GM12865 (cell line): ENCODE results near the gene GRIP2.
"Not testable (repeated sequence)": the region's sequence is repeated elsewhere in the genome, so short reads cannot be mapped to it uniquely, and the experiment has no call there.

Experiments used
- DNase-seq: peaks from one replicate; pipeline ENCODE4 v3.0.0; 2010; ENCODE audit warnings: low read depth
- H3K4me3 ChIP-seq: 2 replicates; pipeline ENCODE4 v1.5.1; 2011; ENCODE audit warnings: mild to moderate bottlenecking, low read depth, low read length, control low read depth
- TF ChIP-seq, protein P1 (sequence below): IDR thresholded peaks from 2 replicates; pipeline ENCODE4 v1.5.1; 2011; ENCODE audit warnings: low read length, control low read depth, low read depth, inconsistent platforms; ENCODE audit not compliant: insufficient read depth; ENCODE audit errors: missing control alignments

The GRIP2 gene

DNA sequence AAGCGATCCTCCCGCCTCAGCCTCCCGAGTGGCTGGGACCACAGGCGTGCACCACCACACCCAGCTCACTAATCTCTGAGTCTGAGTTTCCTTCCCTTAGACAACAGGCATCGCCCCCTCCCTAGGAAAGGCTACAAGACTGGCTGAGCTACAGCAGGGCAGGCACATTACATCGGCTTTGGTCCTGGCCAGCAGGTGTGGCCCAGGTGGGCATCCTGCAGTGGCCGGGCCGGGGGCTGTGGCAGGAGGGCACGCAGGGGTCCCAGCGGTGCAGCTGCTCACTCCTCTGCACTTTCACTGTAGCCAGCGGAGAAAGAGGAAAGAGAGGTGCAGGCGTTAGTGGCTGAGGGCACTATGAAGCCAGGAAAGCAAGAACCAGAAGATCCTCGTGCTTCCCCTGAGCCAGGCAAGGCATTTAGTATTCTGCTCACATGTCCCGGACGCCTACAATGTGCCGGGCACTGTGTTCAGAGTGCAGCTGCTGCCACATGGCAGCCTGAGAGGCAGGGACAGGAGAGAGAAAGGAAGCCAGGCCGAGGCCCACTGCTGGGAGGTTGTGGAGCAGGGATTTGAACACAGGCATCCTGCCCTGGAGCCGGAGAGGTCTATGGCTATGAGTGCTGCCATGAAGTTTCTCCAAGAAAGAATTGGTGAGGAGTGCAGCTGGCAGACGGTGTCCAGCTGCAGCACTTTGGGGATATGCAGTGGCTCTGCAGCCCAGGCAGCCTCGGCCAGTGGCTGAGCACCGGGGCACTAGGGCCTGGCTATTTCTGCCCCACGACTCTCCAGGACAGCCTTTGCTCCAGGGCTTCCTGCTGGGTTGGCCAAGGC lies 22.3 kb downstream of the GRIP2 start:
- H3K4me3 ChIP-seq = no peak overlapping the region
- no peak for DNase-seq
- TF ChIP-seq, protein P1, sequence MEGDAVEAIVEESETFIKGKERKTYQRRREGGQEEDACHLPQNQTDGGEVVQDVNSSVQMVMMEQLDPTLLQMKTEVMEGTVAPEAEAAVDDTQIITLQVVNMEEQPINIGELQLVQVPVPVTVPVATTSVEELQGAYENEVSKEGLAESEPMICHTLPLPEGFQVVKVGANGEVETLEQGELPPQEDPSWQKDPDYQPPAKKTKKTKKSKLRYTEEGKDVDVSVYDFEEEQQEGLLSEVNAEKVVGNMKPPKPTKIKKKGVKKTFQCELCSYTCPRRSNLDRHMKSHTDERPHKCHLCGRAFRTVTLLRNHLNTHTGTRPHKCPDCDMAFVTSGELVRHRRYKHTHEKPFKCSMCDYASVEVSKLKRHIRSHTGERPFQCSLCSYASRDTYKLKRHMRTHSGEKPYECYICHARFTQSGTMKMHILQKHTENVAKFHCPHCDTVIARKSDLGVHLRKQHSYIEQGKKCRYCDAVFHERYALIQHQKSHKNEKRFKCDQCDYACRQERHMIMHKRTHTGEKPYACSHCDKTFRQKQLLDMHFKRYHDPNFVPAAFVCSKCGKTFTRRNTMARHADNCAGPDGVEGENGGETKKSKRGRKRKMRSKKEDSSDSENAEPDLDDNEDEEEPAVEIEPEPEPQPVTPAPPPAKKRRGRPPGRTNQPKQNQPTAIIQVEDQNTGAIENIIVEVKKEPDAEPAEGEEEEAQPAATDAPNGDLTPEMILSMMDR = no peak

DNA sequence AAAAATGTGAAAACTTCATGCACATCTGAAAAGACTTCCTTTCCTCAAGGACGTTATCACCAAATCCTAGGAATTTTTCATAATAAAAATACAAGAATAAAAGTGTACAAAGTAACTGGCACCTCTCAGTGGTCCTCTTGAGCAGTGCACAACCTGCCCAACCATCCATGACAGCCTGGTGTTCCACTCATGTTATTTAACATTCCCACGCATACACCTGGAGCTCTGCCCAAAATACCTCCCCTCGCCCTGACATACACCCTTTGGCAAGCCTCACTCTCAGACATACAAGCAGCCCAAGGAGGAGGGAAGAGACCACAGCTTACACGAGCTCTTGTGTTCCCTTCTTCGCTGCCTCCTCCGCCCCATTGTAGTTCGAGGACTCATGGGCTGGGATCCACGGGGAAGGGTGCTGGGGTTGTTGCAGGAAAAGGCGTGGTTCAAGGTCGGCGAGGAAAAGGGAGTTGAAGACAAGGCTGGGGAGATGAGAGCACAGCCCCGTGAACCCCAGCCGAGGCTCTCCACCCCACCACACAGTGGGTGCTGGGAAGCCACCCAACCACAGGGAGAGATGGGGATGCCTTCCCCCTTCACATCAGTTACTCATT lies 23.3 kb downstream of the GRIP2 start:
- H3K4me3 ChIP-seq = no peak overlapping the region
- DNase-seq = no peak
- TF ChIP-seq, protein P1 = no peak

DNA sequence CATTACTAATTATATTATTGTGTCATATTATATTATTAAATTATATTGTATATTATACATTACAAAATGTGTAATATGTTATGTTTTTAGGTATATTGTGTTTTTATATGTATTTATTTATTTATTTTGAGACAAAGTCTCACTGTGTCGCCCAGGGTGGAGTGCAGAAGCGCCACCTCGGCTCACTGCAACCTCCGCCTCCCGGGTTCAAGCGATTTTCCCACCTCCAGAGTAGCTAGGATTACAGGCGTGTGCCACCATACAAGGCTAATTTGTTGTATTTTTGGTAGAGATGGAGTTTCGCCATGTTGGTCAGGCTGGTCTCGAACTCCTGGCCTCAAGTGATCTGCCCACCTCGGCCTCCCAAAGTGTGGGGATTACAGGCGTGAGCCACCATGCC lies 24.6 kb downstream of the GRIP2 start:
- not testable (repeated sequence) for H3K4me3 ChIP-seq

DNA sequence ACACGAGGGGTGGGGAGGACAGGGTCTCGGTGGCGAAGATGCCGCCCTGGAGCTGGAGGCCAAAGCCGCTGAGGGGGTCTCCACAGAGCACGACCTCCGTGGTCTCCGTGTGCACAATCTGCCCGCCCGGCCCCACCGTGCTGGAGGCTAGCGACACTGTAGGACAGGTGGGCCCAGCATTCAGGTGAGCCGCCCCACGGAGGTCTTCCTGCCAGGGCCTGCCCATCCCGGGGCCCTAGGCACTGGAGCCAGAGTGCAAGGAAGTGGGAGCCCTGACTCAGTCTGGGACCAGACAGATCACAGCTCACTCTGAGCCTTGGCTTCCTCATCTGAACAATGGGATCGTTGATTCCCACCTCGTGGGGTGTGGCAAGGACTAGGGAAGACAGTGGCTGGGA lies 25.8 kb downstream of the GRIP2 start:
- no peak for DNase-seq
- H3K4me3 ChIP-seq = no peak overlapping the region
- TF ChIP-seq, protein P1 = no peak

More for the DNA sequence above, 24.6 kb downstream of the GRIP2 start:
- DNase-seq = not testable (repeated sequence)

DNA sequence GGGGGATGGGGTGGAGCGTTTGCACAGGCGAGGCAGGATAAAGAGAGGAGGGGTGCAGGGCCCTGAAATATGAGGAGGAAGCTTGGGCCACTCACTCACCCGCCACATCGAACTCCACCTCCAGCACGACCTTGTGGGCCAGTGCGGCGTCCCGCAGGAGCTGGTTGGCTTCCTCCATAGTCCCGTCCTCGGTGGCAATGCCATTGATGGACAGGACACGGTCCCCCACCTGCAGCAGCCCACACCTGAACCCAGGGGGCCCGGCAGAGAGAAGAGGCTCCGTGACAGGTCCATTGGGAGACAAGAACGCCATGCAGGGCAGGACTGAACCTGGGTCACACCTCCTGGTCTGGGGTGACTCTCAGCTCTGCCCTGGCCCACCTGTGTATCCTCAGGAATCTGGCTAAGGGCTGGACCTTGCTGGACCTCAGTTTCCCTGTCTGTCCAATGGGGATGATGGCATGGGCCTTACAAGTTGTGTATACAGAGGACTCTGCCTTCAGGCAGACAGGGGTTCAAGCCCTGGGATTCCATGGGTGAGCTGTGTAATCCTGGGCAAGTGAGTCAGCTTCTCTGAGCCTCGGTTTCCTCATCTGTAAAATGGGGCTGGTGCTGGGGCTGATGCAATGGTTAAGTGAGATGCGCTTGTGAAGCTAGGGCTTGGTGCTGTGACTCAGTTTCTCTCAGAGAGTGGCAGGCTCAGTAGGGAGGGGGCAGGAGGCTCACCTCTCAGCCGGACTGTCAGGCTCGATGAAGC lies 26.4 kb downstream of the GRIP2 start:
- no peak for DNase-seq
- TF ChIP-seq, protein P1 = no peak
- H3K4me3 ChIP-seq = no peak overlapping the region

DNA sequence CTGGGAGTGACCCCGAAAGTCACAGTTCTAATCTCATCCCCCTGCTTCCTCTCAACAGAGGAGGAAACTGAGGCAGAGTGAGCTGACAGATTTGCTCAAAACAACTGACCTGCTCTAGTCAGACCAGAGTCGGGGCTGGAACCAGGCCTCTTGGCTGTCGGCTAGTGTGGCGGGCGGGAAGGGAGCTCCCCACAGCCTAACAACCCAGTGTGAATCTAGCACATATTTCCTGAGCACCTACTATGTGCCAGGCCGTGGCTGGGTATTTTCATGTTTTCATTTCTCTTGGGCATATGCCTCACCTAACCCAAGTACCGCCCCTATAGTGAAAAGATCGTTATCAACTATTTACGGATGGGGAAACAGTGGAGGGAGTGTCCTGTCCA lies 27.2 kb downstream of the GRIP2 start:
- H3K4me3 ChIP-seq = no peak overlapping the region
- TF ChIP-seq, protein P1 = no peak
- DNase-seq = no peak

DNA sequence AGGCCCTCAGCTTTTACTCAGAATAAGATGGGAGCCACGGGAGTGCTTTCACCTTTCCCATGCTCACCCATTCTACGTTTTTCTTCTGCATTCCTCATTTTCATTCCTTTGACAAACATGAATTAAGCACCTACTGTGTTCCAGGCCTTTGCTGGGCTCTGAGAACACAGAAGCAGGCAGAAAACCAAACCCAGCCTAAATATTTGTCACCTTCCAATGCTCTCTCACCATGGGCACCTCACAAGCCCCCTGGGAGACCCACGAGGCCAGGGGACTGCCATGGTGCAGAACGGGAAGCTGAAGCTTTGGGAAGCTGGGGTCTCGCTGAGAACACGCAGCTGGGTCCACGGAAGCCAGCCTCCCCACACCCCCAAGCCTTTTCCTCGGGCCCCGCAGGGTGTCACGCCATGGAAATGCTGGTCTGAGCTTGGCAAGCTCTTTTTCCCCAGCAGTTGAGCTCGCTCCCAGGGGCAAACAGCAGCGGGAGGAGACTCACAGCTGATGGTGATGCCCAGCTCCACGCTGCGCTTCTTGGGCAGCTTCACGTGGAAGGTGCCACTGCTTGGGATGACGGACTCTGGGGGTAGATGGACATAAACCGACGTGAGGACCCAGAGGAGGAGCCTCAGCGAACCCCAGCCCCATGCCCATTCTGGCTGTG lies 27.7 kb downstream of the GRIP2 start:
- TF ChIP-seq, protein P1 = no peak
- no peak overlapping the region for H3K4me3 ChIP-seq
- no peak for DNase-seq
